Osteoblast (primary cell): ENCODE results near the gene BYSL. TPM values are rescaled to one million over a fixed set of nuclear protein-coding genes. Genes with fewer than 3 reads are reported as not detected.

Experiments used
- DNase-seq: peaks from one replicate; pipeline ENCODE4 v3.0.0; 2011; ENCODE audit warnings: low spot score, mixed read lengths; ENCODE audit not compliant: insufficient read length; ENCODE audit errors: missing footprints
- H2AFZ ChIP-seq: 2 replicates; pipeline ENCODE4 v1.6.0; 2011; ENCODE audit warnings: mild to moderate bottlenecking, low read length
- H3K27ac ChIP-seq: 2 replicates; pipeline ENCODE4 v1.5.1; 2011; ENCODE audit warnings: mild to moderate bottlenecking, low read depth, low read length, moderate library complexity
- H3K27me3 ChIP-seq: 2 replicates; pipeline ENCODE4 v1.6.0; 2012; ENCODE audit warnings: mild to moderate bottlenecking, control low read depth, inconsistent platforms, low read length, moderate library complexity; ENCODE audit not compliant: insufficient read depth
- H3K36me3 ChIP-seq: 2 replicates; pipeline ENCODE4 v1.5.1; 2011; ENCODE audit warnings: mild to moderate bottlenecking, low read length, control low read depth, moderate library complexity; ENCODE audit not compliant: insufficient read depth
- H3K4me1 ChIP-seq: 2 replicates; pipeline ENCODE4 v1.5.1; 2011; ENCODE audit warnings: mild to moderate bottlenecking, low read length, control low read depth, moderate library complexity; ENCODE audit not compliant: insufficient read depth
- H3K4me2 ChIP-seq: 2 replicates; pipeline ENCODE4 v1.6.0; 2011; ENCODE audit warnings: mild to moderate bottlenecking, low read length; ENCODE audit not compliant: insufficient read depth
- H3K4me3 ChIP-seq: fragments of 200-600 bp; sonication (generic); 3 replicates; pipeline ENCODE4 v1.5.1; 2012; ENCODE audit warnings: mild to moderate bottlenecking, low read length, inconsistent platforms; ENCODE audit not compliant: insufficient read depth
- H3K79me2 ChIP-seq: 2 replicates; pipeline ENCODE4 v1.6.0; 2012; ENCODE audit warnings: mild to moderate bottlenecking, low read length, control low read depth, inconsistent platforms; ENCODE audit not compliant: insufficient read depth
- H3K9me3 ChIP-seq: 2 replicates; pipeline ENCODE4 v1.5.1; 2011; ENCODE audit warnings: low read depth, low read length, control low read depth
- H4K20me1 ChIP-seq: 2 replicates; pipeline ENCODE4 v1.6.0; 2012; ENCODE audit warnings: mild to moderate bottlenecking, low read length, control low read depth; ENCODE audit not compliant: insufficient read depth
- total RNA-seq: library from RNA; depleted of rRNA; stranded (reverse); fragments of >200 nt; gene quantifications from 2 replicates; pipeline ENCODE4 v1.2.3, GENCODE V29; 2012
- TF ChIP-seq, protein P1 (sequence below): IDR thresholded peaks from 2 replicates; pipeline ENCODE4 v1.5.1; 2011; ENCODE audit warnings: mild to moderate bottlenecking, low read depth, low read length, moderate library complexity; ENCODE audit errors: extremely low read depth

The BYSL gene
- total RNA-seq, 1 donor, result 11.6 TPM

DNA sequence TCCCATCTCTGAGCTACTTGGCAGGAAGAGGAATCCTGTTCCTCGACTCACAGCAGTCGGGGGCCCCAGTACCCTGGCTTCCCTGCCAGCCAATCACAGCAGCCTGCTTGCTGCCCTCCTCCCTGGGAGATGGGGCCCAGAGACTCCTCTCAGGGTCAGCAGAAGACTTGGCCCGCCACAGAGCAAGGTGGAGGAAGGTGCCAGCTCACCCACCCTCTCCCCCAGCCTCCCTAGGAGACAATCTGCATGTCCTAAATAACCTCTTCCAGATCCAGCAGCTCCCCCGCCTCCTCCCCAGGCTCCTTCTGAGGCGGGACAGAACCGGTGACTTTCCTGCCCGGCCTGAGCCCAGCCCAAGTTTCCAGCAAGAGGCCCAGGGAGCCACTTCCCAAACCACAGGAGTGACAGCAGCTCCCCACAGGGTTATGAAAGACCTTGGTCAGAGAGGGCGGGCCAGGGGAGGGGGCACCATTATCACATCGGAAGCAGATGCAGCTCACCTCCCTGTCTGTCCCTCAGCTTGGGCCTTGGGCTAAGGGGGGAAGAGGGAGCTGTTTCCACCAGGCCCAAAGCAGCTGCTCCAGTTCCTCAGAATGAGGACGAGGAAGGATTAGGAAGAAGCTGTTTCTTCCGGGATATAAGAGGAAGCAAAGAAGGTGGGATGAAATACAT lies 18.0 kb downstream of the BYSL start:
- peak overlapping the region; percentile 95 for H3K4me3 ChIP-seq
- no peak overlapping the region for H2AFZ ChIP-seq
- peaks cover 49% of the 10 kb centered on the region for H4K20me1 ChIP-seq

GRCh38 chr6:41939848-41940758 lies 18.8 kb downstream of the BYSL start:
- peaks cover 26% of the 10 kb centered on the region for H3K36me3 ChIP-seq
- H3K79me2 ChIP-seq, result peaks cover 49% of the 10 kb centered on the region
- peaks cover 45% of the 10 kb centered on the region for H3K4me1 ChIP-seq
- H3K4me2 ChIP-seq, result peak overlapping the region; percentile 97
- H2AFZ ChIP-seq, result peak overlapping the region; percentile 92
- TF ChIP-seq, protein P1, sequence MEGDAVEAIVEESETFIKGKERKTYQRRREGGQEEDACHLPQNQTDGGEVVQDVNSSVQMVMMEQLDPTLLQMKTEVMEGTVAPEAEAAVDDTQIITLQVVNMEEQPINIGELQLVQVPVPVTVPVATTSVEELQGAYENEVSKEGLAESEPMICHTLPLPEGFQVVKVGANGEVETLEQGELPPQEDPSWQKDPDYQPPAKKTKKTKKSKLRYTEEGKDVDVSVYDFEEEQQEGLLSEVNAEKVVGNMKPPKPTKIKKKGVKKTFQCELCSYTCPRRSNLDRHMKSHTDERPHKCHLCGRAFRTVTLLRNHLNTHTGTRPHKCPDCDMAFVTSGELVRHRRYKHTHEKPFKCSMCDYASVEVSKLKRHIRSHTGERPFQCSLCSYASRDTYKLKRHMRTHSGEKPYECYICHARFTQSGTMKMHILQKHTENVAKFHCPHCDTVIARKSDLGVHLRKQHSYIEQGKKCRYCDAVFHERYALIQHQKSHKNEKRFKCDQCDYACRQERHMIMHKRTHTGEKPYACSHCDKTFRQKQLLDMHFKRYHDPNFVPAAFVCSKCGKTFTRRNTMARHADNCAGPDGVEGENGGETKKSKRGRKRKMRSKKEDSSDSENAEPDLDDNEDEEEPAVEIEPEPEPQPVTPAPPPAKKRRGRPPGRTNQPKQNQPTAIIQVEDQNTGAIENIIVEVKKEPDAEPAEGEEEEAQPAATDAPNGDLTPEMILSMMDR, result no peak
- no peaks in the 10 kb centered on the region for H3K9me3 ChIP-seq
- H3K27ac ChIP-seq, result peak overlapping the region; percentile 58
- DNase-seq, result peak; percentile 81
- H3K4me3 ChIP-seq, result peak overlapping the region; percentile 95
- peaks cover 42% of the 10 kb centered on the region for H4K20me1 ChIP-seq
- no peaks in the 10 kb centered on the region for H3K27me3 ChIP-seq

More for the DNA sequence above, 18.0 kb downstream of the BYSL start:
- Histone ChIP-seq H3K27me3 (no peaks in the 10 kb centered on the region), H3K27ac (peak overlapping the region; percentile 45), H3K9me3 (no peaks in the 10 kb centered on the region), H3K4me2 (peak overlapping the region; percentile 97), H3K79me2 (peaks cover 49% of the 10 kb centered on the region), H3K36me3 (peaks cover 34% of the 10 kb centered on the region), H3K4me1 (peaks cover 51% of the 10 kb centered on the region)
- TF ChIP-seq, protein P1, result no peak
- peak; percentile 74 for DNase-seq

- H3K4me2 ChIP-seq, result peak overlapping the region; percentile 97
- peak overlapping the region; percentile 58 for H3K27ac ChIP-seq
- H3K4me1 ChIP-seq, result peaks cover 41% of the 10 kb centered on the region
- H4K20me1 ChIP-seq, result peaks cover 36% of the 10 kb centered on the region
- peak overlapping the region; percentile 95 for H3K4me3 ChIP-seq
- DNase-seq, result peak; percentile 83
- H3K79me2 ChIP-seq, result peaks cover 45% of the 10 kb centered on the region
- TF ChIP-seq, protein P1, result no peak
- H3K36me3 ChIP-seq, result peaks cover 19% of the 10 kb centered on the region
- no peaks in the 10 kb centered on the region for H3K27me3 ChIP-seq
- H2AFZ ChIP-seq, result peak overlapping the region; percentile 92
- no peaks in the 10 kb centered on the region for H3K9me3 ChIP-seq
These were observed 19.5 kb downstream of the BYSL start for GRCh38 chr6:41940759-41941279.
